ENCODE measurements around the gene NR1H2.

DNA sequence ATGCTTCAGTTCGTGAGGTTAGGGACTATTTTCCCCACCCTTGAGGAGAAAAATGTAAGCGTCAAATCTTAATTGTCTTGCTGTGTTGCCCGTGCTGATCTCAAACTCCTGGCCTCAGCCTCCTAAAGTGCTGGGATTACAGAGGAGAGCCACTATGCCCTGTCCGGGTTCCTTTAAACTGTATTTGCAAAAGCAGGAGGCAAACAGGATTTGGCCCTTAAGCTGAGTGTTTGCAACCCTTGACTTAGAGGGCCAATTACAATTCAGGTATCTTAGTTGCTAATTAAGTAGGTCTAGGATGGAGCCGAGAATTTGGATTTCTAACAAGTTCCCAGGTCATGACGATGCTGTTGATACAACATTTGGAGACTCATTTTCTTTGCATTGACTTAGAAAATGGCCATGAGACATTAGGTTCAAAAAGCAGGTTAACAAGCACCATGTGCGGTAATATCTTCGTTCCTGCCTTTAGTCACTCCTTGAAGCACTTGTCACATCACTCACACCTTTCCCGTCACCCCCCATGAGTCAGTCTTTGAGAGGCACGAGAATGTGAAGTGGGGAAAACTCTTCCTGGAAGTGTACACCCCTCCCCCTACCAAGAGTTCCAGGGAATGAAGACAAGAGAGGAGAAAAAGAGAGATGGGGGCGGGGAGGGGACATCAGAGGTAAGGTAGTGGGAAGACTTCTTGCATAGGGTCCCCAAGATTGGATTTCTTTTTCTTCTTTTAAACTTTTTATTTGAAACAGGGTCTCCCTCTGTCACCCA, 13.4 kb upstream of the NR1H2 start:
- TF ChIP-seq EZH2 (IDR thresholded peaks at IDR 0.05; ENCODE audit: borderline replicate concordance, control insufficient read depth, low read depth, low read length) (no peak), RELA (IDR thresholded peaks at IDR 0.05; ENCODE audit: borderline replicate concordance, partially characterized antibody) (no peak), POLR2AphosphoS5 (IDR thresholded peaks at IDR 0.05; ENCODE audit: low read length) (no peak), SIN3A (IDR thresholded peaks at IDR 0.05; ENCODE audit: low read depth, low read length) (no peak), GABPA (IDR thresholded peaks at IDR 0.05; ENCODE audit: low read depth) (no peak)

Data from GM12878 (cell line).